Hematopoietic multipotent progenitor cell (in vitro differentiated cells): ENCODE results near the gene DMRTB1. TPM values are rescaled to one million over a fixed set of nuclear protein-coding genes. Genes with fewer than 3 reads are reported as not detected.

Experiments
- DNase-seq, 3 donors: peaks; one replicate each; pipeline ENCODE4 v3.0.0-alpha.2; 2011 to 2015; ENCODE audit warnings: low read depth in 2 of 3, low spot score in 2 of 3
- total RNA-seq: library from RNA; depleted of rRNA; stranded (reverse); fragments of >200 nt; gene quantifications from one replicate; pipeline ENCODE4 v1.2.3, GENCODE V29; 2012

Gene DMRTB1
- total RNA-seq, 1 donor = not detected

- no peak for DNase-seq
Measured at GRCh38 chr1:53484705-53485477, 25.7 kb downstream of the DMRTB1 start.

GRCh38 chr1:53485478-53486394, 26.5 kb downstream of the DMRTB1 start:
- DNase-seq = peak; percentile 21 to 87 (median 77)

- DNase-seq = no peak
Measured at GRCh38 chr1:53486395-53487026, 27.3 kb downstream of the DMRTB1 start.

- DNase-seq = no peak
Measured at GRCh38 chr1:53490351-53490750, 31.2 kb downstream of the DMRTB1 start.

- DNase-seq = no peak
Measured at GRCh38 chr1:53495633-53496345, 36.6 kb downstream of the DMRTB1 start.

- peak in 2 of 3 donors; percentile 49 to 64 for DNase-seq
Measured at GRCh38 chr1:53498555-53499131, 39.4 kb downstream of the DMRTB1 start.

- no peak for DNase-seq
Measured at GRCh38 chr1:53499257-53500203, 40.3 kb downstream of the DMRTB1 start.

GRCh38 chr1:53500204-53501064, 41.2 kb downstream of the DMRTB1 start:
- no peak for DNase-seq

- DNase-seq = no peak
Measured at GRCh38 chr1:53501065-53502005, 42.1 kb downstream of the DMRTB1 start.

GRCh38 chr1:53502641-53503432, 43.6 kb downstream of the DMRTB1 start:
- DNase-seq = no peak

- no peak for DNase-seq
Measured at GRCh38 chr1:53503433-53504217, 44.4 kb downstream of the DMRTB1 start.

GRCh38 chr1:53504901-53505300, 45.7 kb downstream of the DMRTB1 start:
- no peak for DNase-seq

- DNase-seq = no peak
Measured at GRCh38 chr1:53505401-53505800, 46.2 kb downstream of the DMRTB1 start.

GRCh38 chr1:53505891-53506290, 46.7 kb downstream of the DMRTB1 start:
- no peak for DNase-seq

GRCh38 chr1:53506355-53507050, 47.3 kb downstream of the DMRTB1 start:
- no peak for DNase-seq
